T-helper 1 cell treated with Interleukin-12 subunit alpha and Interleukin-12 subunit beta and Interleukin-4 antibody, amounts not matched to agents 30 μg/mL and 1 μg/mL, for 36 hours (primary cell): ENCODE data around the gene UNC5B.
"Not testable (repeated sequence)": the region's sequence is repeated elsewhere in the genome, so short reads cannot be mapped to it uniquely, and the experiment has no call there.

ENCODE experiments used
- H3K27ac Mint-ChIP-seq: one replicate; pipeline ENCODE4 v1.8.0; 2021; ENCODE audit warnings: mild to moderate bottlenecking, mixed read lengths
- H3K27me3 Mint-ChIP-seq: one replicate; pipeline ENCODE4 v1.8.0; 2021; ENCODE audit warnings: low read depth, mixed read lengths
- H3K36me3 Mint-ChIP-seq: one replicate; pipeline ENCODE4 v1.8.0; 2021; ENCODE audit warnings: low read depth, mixed read lengths
- H3K4me1 Mint-ChIP-seq: one replicate; pipeline ENCODE4 v1.8.0; 2021; ENCODE audit warnings: low read depth, mixed read lengths
- H3K4me3 Mint-ChIP-seq: one replicate; pipeline ENCODE4 v1.8.0; 2021; ENCODE audit warnings: mild to moderate bottlenecking, moderate library complexity, mixed read lengths
- H3K9me3 Mint-ChIP-seq: one replicate; pipeline ENCODE4 v1.8.0; 2021; ENCODE audit warnings: mixed read lengths

UNC5B gene

DNA sequence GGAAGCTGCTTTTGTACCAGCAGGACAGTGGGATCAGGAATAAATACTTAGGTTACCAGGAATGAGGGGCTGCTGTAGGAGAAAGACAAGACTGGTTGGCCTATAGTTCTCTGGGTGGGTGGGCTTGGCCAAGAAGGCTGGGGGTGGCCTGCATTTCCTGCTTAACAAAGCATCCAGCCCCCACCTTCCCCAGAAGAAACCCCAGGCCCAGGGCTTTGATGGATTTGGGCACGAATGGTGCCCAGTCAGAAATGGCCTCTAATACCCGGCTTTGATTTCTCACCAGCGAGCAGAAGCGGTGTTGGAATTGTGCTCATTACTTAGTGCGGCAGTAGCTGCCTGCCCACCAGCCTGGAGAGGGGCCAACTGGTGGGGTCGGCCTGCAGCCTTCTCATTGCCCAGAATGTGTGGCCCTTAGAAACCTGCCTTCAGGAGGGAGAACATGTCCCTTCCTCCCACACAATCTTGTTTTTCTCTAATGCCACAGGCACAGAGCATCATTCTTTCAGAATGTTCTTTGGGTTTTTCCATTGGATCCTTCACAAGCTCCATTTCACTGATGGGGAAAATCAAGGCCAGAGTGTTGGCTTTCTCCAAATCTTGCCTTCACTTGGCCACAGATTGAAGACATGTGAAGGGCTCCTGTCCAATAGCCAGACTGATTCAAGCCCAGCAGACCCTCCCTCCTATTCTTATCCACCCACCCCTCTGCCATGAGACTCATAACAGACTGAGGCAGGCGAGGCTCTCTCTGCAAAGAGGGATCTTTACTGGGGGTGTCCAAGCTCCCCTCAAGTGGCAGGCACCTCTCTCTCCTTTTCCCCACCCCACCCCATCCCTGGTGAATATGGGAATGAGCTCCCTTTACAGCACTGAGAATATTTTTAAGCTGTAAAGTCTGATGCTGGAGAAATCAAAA lies 2.5 kb downstream of the UNC5B start:
- no peaks in the 10 kb centered on the region for H3K9me3 Mint-ChIP-seq
- H3K27me3 Mint-ChIP-seq = peaks cover 85% of the 10 kb centered on the region
- no peak overlapping the region for H3K4me3 Mint-ChIP-seq
- H3K4me1 Mint-ChIP-seq = no peaks in the 10 kb centered on the region
- H3K36me3 Mint-ChIP-seq = no peaks in the 10 kb centered on the region
- no peak overlapping the region for H3K27ac Mint-ChIP-seq

GRCh38 chr10:71216363-71216695 lies 4.0 kb downstream of the UNC5B start:
- peaks cover 70% of the 10 kb centered on the region for H3K27me3 Mint-ChIP-seq
- H3K27ac Mint-ChIP-seq = no peak overlapping the region
- H3K36me3 Mint-ChIP-seq = no peaks in the 10 kb centered on the region
- no peaks in the 10 kb centered on the region for H3K4me1 Mint-ChIP-seq
- H3K9me3 Mint-ChIP-seq = no peaks in the 10 kb centered on the region
- H3K4me3 Mint-ChIP-seq = no peak overlapping the region

DNA sequence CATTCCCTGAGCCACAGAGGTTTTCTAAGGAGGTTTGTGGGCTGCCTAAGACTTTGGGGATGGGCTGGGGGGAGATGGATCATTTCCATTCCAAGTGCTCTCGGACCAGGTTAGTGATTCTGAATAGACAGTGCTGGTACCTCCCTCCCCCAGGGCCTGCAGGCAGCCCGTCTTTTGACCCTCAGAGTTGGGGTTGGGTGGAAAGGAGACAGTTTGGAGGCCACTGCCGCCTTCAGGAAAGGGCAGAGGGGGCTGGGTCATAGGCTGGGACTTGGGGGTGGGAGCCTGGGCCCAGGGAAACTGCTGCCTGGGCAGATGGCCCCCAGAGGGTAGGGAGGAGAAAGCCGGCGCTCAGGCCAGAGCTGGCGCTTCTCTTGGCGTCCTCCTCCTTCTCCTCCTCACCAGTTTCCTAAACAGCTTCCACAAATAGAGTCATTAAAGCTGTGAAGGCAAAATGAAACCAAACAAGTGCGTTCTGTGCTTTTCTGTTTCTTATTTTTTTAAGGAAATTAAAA lies 4.4 kb downstream of the UNC5B start:
- Mint-ChIP-seq H3K27ac (no peak overlapping the region), H3K9me3 (no peaks in the 10 kb centered on the region), H3K4me1 (no peaks in the 10 kb centered on the region), H3K36me3 (no peaks in the 10 kb centered on the region), H3K4me3 (peak overlapping the region; percentile 28), H3K27me3 (peaks cover 66% of the 10 kb centered on the region)

- Mint-ChIP-seq H3K27me3 (peaks cover 62% of the 10 kb centered on the region), H3K9me3 (no peaks in the 10 kb centered on the region), H3K36me3 (no peaks in the 10 kb centered on the region), H3K4me3 (peak overlapping the region; percentile 46), H3K4me1 (no peaks in the 10 kb centered on the region), H3K27ac (no peak overlapping the region)
Measured at GRCh38 chr10:71217266-71218045, 5.1 kb downstream of the UNC5B start.

DNA sequence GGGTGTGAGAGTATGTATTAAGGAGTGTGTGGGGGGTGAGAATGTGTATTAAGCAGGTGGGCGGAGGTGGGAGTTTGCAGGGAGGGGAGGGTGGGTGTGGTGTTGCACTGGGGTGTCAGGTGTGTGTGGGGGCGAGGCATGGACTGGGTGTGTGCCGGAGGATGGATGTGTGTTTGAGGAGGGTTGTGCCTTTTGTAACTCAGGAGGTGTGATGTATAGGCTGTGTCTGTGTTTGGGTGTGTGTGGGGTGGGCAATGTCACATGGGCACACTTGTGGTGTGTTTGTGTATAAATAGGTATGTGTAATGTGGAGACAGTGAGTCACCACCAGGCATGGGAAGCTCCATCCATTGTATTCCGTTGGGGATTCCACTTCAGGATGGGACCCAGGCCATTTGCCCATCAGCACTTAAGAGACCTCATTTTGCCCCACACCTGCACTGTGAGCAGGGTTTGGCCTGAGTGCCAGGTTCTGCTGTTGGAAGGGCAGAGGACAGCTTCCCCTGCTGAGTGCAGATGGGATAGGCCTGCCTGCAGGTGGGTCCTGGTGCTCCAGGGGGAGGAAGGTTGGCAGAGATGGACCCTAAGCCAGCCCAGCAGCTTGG lies 5.8 kb downstream of the UNC5B start:
- no peaks in the 10 kb centered on the region for H3K9me3 Mint-ChIP-seq
- H3K4me3 Mint-ChIP-seq = peak overlapping the region; percentile 46
- H3K36me3 Mint-ChIP-seq = no peaks in the 10 kb centered on the region
- H3K27me3 Mint-ChIP-seq = peaks cover 59% of the 10 kb centered on the region
- no peaks in the 10 kb centered on the region for H3K4me1 Mint-ChIP-seq
- no peak overlapping the region for H3K27ac Mint-ChIP-seq

- no peaks in the 10 kb centered on the region for H3K36me3 Mint-ChIP-seq
- H3K9me3 Mint-ChIP-seq = no peaks in the 10 kb centered on the region
- H3K4me3 Mint-ChIP-seq = no peak overlapping the region
- peaks cover 54% of the 10 kb centered on the region for H3K27me3 Mint-ChIP-seq
- no peaks in the 10 kb centered on the region for H3K4me1 Mint-ChIP-seq
- H3K27ac Mint-ChIP-seq = no peak overlapping the region
Measured at GRCh38 chr10:71218651-71219050, 6.3 kb downstream of the UNC5B start.

DNA sequence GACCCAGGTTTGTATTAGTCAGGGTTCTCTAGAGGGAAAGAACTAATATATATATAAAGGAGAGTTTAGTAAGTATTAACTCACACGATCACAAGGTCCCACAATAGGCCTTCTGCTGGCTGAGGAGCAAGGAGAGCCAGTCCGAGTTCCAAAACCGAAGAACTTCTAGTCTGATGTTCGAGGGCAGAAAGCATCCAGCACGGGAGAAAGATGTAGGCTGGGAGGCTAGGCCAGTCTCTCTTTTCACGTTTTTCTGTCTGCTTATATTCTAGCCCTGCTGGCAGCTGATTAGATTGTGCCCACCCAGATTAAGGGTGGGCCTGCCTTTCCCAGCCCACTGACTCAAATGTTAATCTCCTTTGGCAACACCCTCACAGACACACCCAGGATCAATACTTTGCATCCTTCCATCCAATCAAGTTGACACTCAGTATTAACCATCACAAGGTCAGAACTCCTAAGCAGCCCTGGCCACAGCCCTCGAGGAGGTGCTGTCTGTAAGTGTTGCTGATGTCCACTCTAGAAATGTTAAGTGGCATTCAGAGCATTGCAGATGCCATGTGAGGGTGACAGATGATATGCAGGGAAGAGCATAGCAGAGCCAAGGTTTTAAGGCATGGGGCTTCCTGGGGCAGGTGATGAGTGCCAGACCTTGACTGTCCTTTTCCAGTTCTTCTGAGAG lies 7.0 kb downstream of the UNC5B start:
- not testable (repeated sequence) for H3K27ac Mint-ChIP-seq, H3K36me3 Mint-ChIP-seq, H3K4me1 Mint-ChIP-seq, H3K9me3 Mint-ChIP-seq, H3K4me3 Mint-ChIP-seq
- H3K27me3 Mint-ChIP-seq = peaks cover 47% of the 10 kb centered on the region

GRCh38 chr10:71219918-71220688 lies 7.7 kb downstream of the UNC5B start:
- Mint-ChIP-seq H3K27me3 (peaks cover 39% of the 10 kb centered on the region), H3K36me3 (no peaks in the 10 kb centered on the region), H3K4me3 (no peak overlapping the region), H3K27ac (no peak overlapping the region), H3K4me1 (no peaks in the 10 kb centered on the region), H3K9me3 (no peaks in the 10 kb centered on the region)

DNA sequence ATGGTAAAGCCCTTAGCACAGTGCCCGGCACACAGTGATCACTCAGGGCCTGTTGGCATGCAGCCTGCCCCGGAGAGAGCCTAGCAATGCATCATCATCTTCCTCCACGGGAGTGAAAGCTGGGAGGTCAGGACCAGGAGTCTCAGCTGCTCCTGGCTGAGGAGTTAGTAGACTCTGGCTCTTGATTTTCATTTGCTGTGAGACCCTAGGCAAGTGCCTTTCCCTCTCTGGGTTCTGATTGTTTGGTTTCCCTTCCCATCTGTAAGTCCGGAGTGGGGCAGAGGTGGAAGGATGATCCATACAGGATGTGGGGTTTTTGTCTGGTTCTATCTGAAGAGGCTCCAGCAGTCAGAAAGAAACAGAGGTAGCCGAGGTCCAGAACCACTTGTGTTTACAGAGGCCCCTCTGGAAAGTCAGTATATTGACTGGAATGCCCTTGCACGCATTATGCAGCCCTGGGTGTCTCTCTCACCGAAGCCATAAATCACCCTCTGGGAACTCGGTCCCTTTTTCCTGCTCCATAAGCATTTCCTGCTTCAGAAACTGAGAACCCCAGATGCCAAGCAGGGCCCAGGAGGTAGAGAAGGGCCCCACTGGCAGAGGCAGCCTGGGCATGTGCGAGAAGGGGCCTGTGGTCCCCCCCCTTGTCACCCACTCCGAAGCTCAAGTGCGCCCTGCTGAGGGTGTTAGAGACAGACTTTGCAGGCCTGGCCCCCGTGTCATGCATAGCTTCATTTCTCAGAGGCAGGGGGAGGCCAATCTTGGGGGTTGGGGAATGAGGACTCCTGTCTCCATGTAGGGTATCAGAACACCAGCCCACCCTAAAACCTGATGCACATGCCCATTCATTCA lies 8.5 kb downstream of the UNC5B start:
- no peaks in the 10 kb centered on the region for H3K9me3 Mint-ChIP-seq
- H3K27me3 Mint-ChIP-seq = peaks cover 36% of the 10 kb centered on the region
- no peak overlapping the region for H3K27ac Mint-ChIP-seq
- no peaks in the 10 kb centered on the region for H3K4me1 Mint-ChIP-seq
- H3K4me3 Mint-ChIP-seq = no peak overlapping the region
- no peaks in the 10 kb centered on the region for H3K36me3 Mint-ChIP-seq

- Mint-ChIP-seq H3K36me3 (no peaks in the 10 kb centered on the region), H3K4me1 (no peaks in the 10 kb centered on the region), H3K4me3 (no peak overlapping the region), H3K9me3 (no peaks in the 10 kb centered on the region), H3K27ac (no peak overlapping the region), H3K27me3 (peaks cover 28% of the 10 kb centered on the region)
Measured at GRCh38 chr10:71221586-71222202, 9.3 kb downstream of the UNC5B start.

DNA sequence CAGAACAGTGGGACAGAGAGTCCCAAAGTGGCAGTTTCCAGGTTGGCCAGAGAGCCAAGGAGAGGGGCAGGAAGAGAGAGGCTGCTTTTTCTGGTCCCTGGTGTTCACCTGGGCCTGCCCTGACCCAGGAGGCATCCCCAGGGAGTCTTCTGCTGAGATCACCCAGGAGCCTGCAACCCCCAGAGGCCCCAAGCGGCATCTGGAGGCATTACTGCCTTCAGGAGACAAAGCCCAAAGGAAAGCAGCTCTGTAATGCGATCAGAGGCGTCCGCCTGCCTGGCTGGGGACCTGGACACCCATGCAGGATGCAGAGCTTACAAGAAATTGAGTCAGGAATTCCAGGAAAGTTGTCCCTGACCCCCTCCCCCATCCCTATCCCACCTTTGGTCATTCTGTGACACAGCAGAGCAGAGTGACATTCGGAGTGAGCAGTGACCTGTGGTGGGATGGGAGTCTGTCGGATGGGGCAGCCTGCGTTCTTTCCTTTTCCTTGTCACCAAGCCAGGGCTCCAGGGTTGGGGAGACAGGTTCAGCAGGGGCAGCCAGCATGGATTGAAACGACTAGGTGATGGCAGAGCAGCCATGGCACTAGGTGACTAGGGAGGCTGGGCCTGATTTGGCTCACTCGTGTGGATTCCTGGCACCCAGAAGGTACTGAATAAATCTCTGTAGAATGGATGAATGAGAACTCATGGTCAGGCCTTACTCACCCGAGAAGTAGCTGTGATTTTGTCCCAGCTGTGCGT lies 10.4 kb downstream of the UNC5B start:
- Mint-ChIP-seq H3K4me1 (no peaks in the 10 kb centered on the region), H3K36me3 (no peaks in the 10 kb centered on the region), H3K27ac (no peak overlapping the region), H3K27me3 (peaks cover 21% of the 10 kb centered on the region), H3K9me3 (no peaks in the 10 kb centered on the region), H3K4me3 (no peak overlapping the region)

GRCh38 chr10:71223347-71224058 lies 11.1 kb downstream of the UNC5B start:
- no peak overlapping the region for H3K4me3 Mint-ChIP-seq
- no peak overlapping the region for H3K27ac Mint-ChIP-seq
- peaks cover 14% of the 10 kb centered on the region for H3K27me3 Mint-ChIP-seq
- H3K4me1 Mint-ChIP-seq = no peaks in the 10 kb centered on the region
- no peaks in the 10 kb centered on the region for H3K36me3 Mint-ChIP-seq
- no peaks in the 10 kb centered on the region for H3K9me3 Mint-ChIP-seq
